Coronary artery (tissue), 2 donors: ENCODE measurements around the gene CISD3.

ENCODE experiments used
- DNase-seq: peaks from one replicate; pipeline ENCODE4 v3.0.0-alpha.2; 2017; ENCODE audit warnings: low spot score
- H3K27ac ChIP-seq, 2 donors: fragments of 200-600 bp; sonication (generic); one replicate each; pipeline ENCODE4 v1.5.1; 2016 to 2019
- H3K4me3 ChIP-seq: fragments of 200-600 bp; sonication (generic); 2 replicates; pipeline ENCODE4 v1.5.1; 2016; ENCODE audit warnings: mild to moderate bottlenecking, moderate library complexity
- TF ChIP-seq, protein P1 (sequence below): fragments of 200-600 bp; sonication (generic); IDR thresholded peaks from one replicate; pipeline ENCODE4 v1.5.1; 2019; ENCODE audit warnings: antibody characterized with exemption

The CISD3 gene

GRCh38 chr17:38715216-38715943 is 14.8 kb upstream of the CISD3 start:
- no peak overlapping the region for H3K27ac ChIP-seq
- no peak overlapping the region for H3K4me3 ChIP-seq
- TF ChIP-seq, protein P1, sequence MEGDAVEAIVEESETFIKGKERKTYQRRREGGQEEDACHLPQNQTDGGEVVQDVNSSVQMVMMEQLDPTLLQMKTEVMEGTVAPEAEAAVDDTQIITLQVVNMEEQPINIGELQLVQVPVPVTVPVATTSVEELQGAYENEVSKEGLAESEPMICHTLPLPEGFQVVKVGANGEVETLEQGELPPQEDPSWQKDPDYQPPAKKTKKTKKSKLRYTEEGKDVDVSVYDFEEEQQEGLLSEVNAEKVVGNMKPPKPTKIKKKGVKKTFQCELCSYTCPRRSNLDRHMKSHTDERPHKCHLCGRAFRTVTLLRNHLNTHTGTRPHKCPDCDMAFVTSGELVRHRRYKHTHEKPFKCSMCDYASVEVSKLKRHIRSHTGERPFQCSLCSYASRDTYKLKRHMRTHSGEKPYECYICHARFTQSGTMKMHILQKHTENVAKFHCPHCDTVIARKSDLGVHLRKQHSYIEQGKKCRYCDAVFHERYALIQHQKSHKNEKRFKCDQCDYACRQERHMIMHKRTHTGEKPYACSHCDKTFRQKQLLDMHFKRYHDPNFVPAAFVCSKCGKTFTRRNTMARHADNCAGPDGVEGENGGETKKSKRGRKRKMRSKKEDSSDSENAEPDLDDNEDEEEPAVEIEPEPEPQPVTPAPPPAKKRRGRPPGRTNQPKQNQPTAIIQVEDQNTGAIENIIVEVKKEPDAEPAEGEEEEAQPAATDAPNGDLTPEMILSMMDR = no peak
- no peak for DNase-seq

DNA sequence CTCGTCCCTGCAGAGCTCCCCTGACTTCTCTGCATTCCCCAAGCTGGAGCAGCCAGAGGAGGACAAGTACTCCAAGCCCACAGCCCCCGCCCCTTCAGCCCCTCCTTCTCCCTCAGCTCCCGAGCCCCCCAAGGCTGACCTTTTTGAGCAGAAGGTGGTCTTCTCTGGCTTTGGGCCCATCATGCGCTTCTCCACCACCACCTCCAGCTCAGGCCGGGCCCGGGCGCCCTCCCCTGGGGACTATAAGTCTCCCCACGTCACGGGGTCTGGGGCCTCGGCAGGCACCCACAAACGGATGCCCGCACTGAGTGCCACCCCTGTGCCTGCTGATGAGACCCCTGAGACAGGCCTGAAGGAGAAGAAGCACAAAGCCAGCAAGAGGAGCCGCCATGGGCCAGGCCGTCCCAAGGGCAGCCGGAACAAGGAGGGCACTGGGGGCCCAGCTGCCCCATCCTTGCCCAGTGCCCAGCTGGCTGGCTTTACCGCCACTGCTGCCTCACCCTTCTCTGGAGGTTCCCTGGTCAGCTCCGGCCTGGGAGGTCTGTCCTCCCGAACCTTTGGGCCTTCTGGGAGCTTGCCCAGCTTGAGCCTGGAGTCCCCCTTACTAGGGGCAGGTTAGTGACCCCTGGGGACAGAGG is 13.7 kb upstream of the CISD3 start:
- Histone ChIP-seq H3K27ac (no peak overlapping the region), H3K4me3 (no peak overlapping the region)
- DNase-seq = no peak
- TF ChIP-seq, protein P1 = no peak

- TF ChIP-seq, protein P1 = no peak
- Histone ChIP-seq H3K27ac (no peak overlapping the region), H3K4me3 (no peak overlapping the region)
- no peak for DNase-seq
Measured at GRCh38 chr17:38717139-38717745, 12.9 kb upstream of the CISD3 start.

DNA sequence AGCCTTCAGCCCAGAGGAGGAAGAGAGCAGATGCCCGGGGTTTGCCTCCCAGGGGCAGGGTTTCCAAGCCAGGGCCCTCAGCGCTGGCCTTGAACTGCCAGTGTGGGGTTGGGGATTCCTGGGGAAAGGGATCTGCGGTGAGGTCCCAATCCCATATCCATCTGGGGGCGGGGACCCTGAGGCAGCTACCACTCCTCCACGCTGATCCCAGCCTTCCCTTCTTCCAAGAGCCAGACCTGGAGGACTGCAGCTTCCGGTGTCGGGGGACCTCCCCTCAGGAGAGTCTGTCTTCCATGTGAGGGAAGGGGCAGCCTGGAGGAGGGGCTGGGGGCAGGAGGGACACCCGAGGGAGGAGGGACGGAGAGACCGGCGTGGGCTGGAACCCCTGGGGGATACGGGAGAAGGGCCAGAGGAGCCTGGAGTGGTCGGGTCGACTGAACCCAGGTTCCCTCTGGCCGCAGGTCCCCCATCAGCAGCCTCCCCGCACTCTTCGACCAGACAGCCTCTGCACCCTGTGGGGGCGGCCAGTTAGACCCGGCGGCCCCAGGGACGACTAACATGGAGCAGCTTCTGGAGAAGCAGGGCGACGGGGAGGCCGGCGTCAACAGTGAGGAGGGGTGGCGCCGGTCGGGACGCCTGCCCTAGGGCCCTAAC is 10.7 kb upstream of the CISD3 start:
- no peak for DNase-seq
- TF ChIP-seq, protein P1 = no peak
- Histone ChIP-seq H3K27ac (peak overlapping the region in 1 of 2 donors; percentile 13), H3K4me3 (no peak overlapping the region)

DNA sequence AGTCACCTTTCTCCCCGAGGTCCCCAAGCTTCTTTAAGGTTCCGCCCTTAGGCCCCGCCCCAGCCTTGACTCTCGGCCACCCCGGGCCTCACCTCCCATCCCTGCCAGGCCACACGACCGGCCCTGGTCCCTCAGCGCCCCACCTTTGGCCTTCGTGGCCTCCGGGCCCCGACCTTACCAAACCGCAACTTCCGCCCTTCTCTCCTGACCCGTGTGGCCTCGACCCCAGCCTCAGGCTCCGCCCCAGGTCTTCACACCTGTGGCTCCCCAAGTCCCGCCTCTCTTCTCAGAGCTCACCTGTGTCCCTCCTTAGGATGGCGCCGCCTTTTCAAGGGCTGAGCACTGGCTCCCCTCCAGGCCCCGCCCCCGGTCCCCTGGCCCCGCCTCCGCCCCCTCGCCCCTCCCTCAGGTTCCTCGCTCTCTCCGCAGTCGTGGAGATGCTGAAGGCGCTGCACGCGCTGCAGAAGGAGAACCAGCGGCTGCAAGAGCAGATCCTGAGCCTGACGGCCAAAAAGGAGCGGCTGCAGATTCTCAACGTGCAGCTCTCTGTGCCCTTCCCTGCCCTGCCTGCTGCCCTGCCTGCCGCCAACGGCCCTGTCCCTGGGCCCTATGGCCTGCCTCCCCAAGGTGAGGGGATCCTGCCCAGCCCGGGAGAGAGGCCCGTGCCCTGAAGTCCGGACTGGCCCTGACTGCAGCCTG is 10.0 kb upstream of the CISD3 start:
- Histone ChIP-seq H3K4me3 (no peak overlapping the region), H3K27ac (peak overlapping the region in 1 of 2 donors; percentile 22)
- DNase-seq = no peak
- TF ChIP-seq, protein P1 = no peak

DNA sequence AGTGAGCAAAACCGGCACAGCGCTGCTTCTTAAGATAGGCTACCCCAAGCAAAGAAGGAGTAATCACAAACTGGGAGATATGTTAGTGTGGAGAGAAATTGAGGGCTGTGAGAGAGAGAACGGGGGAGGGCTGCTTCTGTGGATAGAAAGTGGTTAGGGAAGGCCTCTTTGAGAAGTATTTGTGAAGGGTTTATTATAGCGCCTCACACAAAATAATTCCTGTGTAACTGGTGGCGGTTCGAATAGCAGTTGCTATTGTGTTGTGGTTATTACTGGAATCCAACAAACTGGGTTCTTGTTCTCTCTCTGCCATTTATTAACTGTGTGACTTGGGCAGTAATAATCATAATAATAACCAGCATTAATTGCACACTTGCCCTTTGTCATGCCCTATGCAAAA is 9.2 kb upstream of the CISD3 start:
- no peak for DNase-seq
- no peak overlapping the region for H3K4me3 ChIP-seq
- H3K27ac ChIP-seq = no peak overlapping the region
- TF ChIP-seq, protein P1 = no peak
